SK-N-SH treated with all-trans-retinoic acid at 6 μM for 48 hours (cell line): ENCODE results near the gene FOXN1.

Experiments
- ATAC-seq: fragments of 200-7000 bp; cut with Tn5 transposase; 3 replicates; pipeline ENCODE4 v1.9.1; 2020; ENCODE audit warnings: mild to moderate bottlenecking, moderate library complexity
- ARNTL ChIP-seq: fragments of 450-650 bp; formaldehyde crosslinking; IDR thresholded peaks from 2 replicates; pipeline ENCODE4 v1.5.0; 2020; ENCODE audit warnings: low read depth, mild to moderate bottlenecking, moderate library complexity, borderline replicate concordance
- BACH2 ChIP-seq: fragments of 250-450 bp; sonication (Bioruptor Pico); IDR thresholded peaks from 2 replicates; pipeline ENCODE4 v1.9.0; 2021; ENCODE audit warnings: mild to moderate bottlenecking, borderline replicate concordance
- CSDC2 ChIP-seq: fragments of 250-450 bp; sonication (Bioruptor Pico); IDR thresholded peaks from 2 replicates; pipeline ENCODE4 v1.5.0; 2020; ENCODE audit warnings: mild to moderate bottlenecking, moderate library complexity
- ESRRG ChIP-seq: fragments of 250-450 bp; sonication (Bioruptor Pico); IDR thresholded peaks from 2 replicates; pipeline ENCODE4 v1.6.1; 2021; ENCODE audit warnings: mild to moderate bottlenecking
- GLIS3 ChIP-seq: fragments of 250-450 bp; sonication (Bioruptor Pico); IDR thresholded peaks from 2 replicates; pipeline ENCODE4 v1.5.0; 2020; ENCODE audit warnings: mild to moderate bottlenecking, moderate library complexity
- ISL1 ChIP-seq: fragments of 250-450 bp; sonication (Bioruptor Pico); IDR thresholded peaks from 2 replicates; pipeline ENCODE4 v2.1.2; 2022; ENCODE audit warnings: mild to moderate bottlenecking, moderate library complexity
- OSR1 ChIP-seq: fragments of 250-450 bp; sonication (Bioruptor Pico); IDR thresholded peaks from 2 replicates; pipeline ENCODE4 v1.8.0; 2022; ENCODE audit warnings: moderate library complexity, mild to moderate bottlenecking, inconsistent platforms
- PPARA ChIP-seq: fragments of 250-450 bp; sonication (Bioruptor Pico); IDR thresholded peaks from 2 replicates; pipeline ENCODE4 v1.5.0; 2020; ENCODE audit warnings: mild to moderate bottlenecking, borderline replicate concordance
- RARB ChIP-seq: fragments of 250-450 bp; sonication (Bioruptor Pico); IDR thresholded peaks from 2 replicates; pipeline ENCODE4 v1.8.0; 2021; ENCODE audit warnings: mild to moderate bottlenecking, moderate library complexity
- SNAI2 ChIP-seq: fragments of 250-450 bp; sonication (Bioruptor Pico); IDR thresholded peaks from 2 replicates; pipeline ENCODE4 v1.5.0; 2020; ENCODE audit warnings: mild to moderate bottlenecking, moderate library complexity
- TCF4 ChIP-seq: fragments of 250-450 bp; sonication (Bioruptor Pico); IDR thresholded peaks from 2 replicates; pipeline ENCODE4 v1.8.0; 2021; ENCODE audit warnings: mild to moderate bottlenecking, moderate library complexity, borderline replicate concordance
- TOX ChIP-seq: fragments of 250-450 bp; sonication (Bioruptor Pico); IDR thresholded peaks from 2 replicates; pipeline ENCODE4 v1.8.0; 2021; ENCODE audit warnings: mild to moderate bottlenecking, moderate library complexity, borderline replicate concordance
- ZC3H10 ChIP-seq: fragments of 250-450 bp; sonication (Bioruptor Pico); IDR thresholded peaks from 2 replicates; pipeline ENCODE4 v1.5.1; 2021; ENCODE audit warnings: mild to moderate bottlenecking, moderate library complexity
- ZFP3 ChIP-seq: fragments of 250-450 bp; sonication (Bioruptor Pico); IDR thresholded peaks from 2 replicates; pipeline ENCODE4 v1.5.0; 2020; ENCODE audit warnings: mild to moderate bottlenecking, moderate library complexity
- ZFP30 ChIP-seq: fragments of 450-650 bp; formaldehyde crosslinking; IDR thresholded peaks from 2 replicates; pipeline ENCODE4 v1.5.0; 2022; ENCODE audit warnings: mild to moderate bottlenecking, moderate library complexity
- ZNF565 ChIP-seq: fragments of 450-650 bp; formaldehyde crosslinking; conservative IDR thresholded peaks from 2 replicates; pipeline ENCODE4 v1.5.0; 2020; ENCODE audit warnings: low read depth, mild to moderate bottlenecking, moderate library complexity
- ZNF70 ChIP-seq: fragments of 450-650 bp; formaldehyde crosslinking; IDR thresholded peaks from 2 replicates; pipeline ENCODE4 v1.5.0; 2020; ENCODE audit warnings: mild to moderate bottlenecking, moderate library complexity
- ZNF8 ChIP-seq: fragments of 450-650 bp; formaldehyde crosslinking; IDR thresholded peaks from 2 replicates; pipeline ENCODE4 v1.5.0; 2020; ENCODE audit warnings: mild to moderate bottlenecking, moderate library complexity
- TF ChIP-seq, protein P1 (sequence below): fragments of 250-450 bp; sonication (Bioruptor Pico); IDR thresholded peaks from 2 replicates; pipeline ENCODE4 v1.8.0; 2020; ENCODE audit warnings: mild to moderate bottlenecking, moderate library complexity, borderline replicate concordance
- TF ChIP-seq, protein P2 (sequence below): fragments of 250-450 bp; sonication (Bioruptor Pico); IDR thresholded peaks from 2 replicates; pipeline ENCODE4 v1.5.1; 2021; ENCODE audit warnings: mild to moderate bottlenecking, moderate library complexity
- TF ChIP-seq, protein P3 (sequence below): fragments of 250-450 bp; sonication (Bioruptor Pico); IDR thresholded peaks from 2 replicates; pipeline ENCODE4 v1.5.1; 2020; ENCODE audit warnings: low read depth, mild to moderate bottlenecking, moderate library complexity
- TF ChIP-seq, protein P4 (sequence below): fragments of 250-450 bp; sonication (Bioruptor Pico); IDR thresholded peaks from 2 replicates; pipeline ENCODE4 v1.5.0; 2020; ENCODE audit warnings: mild to moderate bottlenecking, moderate library complexity
- TF ChIP-seq, protein P5 (sequence below): fragments of 250-450 bp; sonication (Bioruptor Pico); IDR thresholded peaks from 2 replicates; pipeline ENCODE4 v1.8.0; 2021; ENCODE audit warnings: low read depth, mild to moderate bottlenecking, moderate library complexity, borderline replicate concordance

FOXN1 gene

DNA sequence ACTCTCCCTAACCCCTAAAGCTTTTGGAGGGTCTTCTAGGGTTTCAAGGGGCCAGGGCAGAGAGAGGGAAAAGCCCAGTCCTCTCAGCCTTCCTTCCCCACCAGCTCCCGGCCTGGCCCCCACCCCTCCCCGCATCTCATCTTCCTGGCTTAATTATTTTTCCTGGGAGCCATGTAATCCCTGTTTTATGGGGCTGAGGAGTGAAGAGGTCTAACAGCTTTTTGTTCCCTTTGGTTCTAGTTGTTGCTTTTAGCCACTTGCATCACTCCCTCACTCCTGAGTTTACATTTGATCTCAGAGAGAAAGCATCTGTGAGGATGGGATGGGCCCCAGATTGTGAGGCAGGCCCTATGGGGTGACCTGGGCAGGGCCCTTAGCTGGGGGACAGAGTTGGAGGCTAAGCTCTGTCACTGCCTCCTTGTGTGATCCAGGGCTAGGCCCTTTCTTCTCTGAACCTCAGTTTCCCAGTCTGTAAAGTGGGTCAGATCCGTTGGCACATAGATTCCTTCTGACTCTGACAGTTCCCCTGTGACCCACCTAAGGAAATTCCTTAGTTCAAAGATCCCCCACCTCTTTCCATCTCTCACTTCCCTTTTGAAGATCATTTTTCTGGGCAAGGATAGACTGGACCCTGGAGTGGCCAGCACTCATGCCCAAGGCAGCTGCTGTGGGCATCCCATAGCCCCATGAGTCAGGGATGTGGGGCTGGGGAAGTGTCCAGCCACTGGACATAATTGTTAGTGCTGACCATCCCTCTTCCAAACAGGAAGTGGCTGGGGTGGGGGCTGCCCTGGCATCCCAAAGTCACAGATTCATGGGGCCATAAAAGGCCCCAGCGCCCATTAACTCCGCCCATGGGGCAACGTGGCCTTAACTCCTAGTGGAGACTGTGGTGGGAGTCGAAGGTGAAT, 26.2 kb downstream of the FOXN1 start:
- no peak for ATAC-seq
- TF ChIP-seq PPARA = no peak
- no peak for TF ChIP-seq ARNTL (CRISPR knock-in tag)
- TF ChIP-seq, protein P1, sequence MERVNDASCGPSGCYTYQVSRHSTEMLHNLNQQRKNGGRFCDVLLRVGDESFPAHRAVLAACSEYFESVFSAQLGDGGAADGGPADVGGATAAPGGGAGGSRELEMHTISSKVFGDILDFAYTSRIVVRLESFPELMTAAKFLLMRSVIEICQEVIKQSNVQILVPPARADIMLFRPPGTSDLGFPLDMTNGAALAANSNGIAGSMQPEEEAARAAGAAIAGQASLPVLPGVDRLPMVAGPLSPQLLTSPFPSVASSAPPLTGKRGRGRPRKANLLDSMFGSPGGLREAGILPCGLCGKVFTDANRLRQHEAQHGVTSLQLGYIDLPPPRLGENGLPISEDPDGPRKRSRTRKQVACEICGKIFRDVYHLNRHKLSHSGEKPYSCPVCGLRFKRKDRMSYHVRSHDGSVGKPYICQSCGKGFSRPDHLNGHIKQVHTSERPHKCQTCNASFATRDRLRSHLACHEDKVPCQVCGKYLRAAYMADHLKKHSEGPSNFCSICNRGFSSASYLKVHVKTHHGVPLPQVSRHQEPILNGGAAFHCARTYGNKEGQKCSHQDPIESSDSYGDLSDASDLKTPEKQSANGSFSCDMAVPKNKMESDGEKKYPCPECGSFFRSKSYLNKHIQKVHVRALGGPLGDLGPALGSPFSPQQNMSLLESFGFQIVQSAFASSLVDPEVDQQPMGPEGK (CRISPR knock-in tag) = no peak
- TF ChIP-seq, protein P2, sequence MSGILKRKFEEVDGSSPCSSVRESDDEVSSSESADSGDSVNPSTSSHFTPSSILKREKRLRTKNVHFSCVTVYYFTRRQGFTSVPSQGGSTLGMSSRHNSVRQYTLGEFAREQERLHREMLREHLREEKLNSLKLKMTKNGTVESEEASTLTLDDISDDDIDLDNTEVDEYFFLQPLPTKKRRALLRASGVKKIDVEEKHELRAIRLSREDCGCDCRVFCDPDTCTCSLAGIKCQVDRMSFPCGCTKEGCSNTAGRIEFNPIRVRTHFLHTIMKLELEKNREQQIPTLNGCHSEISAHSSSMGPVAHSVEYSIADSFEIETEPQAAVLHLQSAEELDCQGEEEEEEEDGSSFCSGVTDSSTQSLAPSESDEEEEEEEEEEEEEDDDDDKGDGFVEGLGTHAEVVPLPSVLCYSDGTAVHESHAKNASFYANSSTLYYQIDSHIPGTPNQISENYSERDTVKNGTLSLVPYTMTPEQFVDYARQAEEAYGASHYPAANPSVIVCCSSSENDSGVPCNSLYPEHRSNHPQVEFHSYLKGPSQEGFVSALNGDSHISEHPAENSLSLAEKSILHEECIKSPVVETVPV (CRISPR knock-in tag) = no peak
- no peak for TF ChIP-seq ZNF565
- TF ChIP-seq ISL1 (CRISPR knock-in tag) = no peak
- TF ChIP-seq TCF4 (CRISPR knock-in tag) = no peak
- TF ChIP-seq, protein P3, sequence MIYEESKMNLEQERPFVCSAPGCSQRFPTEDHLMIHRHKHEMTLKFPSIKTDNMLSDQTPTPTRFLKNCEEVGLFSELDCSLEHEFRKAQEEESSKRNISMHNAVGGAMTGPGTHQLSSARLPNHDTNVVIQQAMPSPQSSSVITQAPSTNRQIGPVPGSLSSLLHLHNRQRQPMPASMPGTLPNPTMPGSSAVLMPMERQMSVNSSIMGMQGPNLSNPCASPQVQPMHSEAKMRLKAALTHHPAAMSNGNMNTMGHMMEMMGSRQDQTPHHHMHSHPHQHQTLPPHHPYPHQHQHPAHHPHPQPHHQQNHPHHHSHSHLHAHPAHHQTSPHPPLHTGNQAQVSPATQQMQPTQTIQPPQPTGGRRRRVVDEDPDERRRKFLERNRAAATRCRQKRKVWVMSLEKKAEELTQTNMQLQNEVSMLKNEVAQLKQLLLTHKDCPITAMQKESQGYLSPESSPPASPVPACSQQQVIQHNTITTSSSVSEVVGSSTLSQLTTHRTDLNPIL (CRISPR knock-in tag) = no peak
- TF ChIP-seq ZFP3 (CRISPR knock-in tag) = no peak
- TF ChIP-seq, protein P4, sequence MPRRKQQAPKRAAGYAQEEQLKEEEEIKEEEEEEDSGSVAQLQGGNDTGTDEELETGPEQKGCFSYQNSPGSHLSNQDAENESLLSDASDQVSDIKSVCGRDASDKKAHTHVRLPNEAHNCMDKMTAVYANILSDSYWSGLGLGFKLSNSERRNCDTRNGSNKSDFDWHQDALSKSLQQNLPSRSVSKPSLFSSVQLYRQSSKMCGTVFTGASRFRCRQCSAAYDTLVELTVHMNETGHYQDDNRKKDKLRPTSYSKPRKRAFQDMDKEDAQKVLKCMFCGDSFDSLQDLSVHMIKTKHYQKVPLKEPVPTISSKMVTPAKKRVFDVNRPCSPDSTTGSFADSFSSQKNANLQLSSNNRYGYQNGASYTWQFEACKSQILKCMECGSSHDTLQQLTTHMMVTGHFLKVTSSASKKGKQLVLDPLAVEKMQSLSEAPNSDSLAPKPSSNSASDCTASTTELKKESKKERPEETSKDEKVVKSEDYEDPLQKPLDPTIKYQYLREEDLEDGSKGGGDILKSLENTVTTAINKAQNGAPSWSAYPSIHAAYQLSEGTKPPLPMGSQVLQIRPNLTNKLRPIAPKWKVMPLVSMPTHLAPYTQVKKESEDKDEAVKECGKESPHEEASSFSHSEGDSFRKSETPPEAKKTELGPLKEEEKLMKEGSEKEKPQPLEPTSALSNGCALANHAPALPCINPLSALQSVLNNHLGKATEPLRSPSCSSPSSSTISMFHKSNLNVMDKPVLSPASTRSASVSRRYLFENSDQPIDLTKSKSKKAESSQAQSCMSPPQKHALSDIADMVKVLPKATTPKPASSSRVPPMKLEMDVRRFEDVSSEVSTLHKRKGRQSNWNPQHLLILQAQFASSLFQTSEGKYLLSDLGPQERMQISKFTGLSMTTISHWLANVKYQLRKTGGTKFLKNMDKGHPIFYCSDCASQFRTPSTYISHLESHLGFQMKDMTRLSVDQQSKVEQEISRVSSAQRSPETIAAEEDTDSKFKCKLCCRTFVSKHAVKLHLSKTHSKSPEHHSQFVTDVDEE (CRISPR knock-in tag) = no peak
- TF ChIP-seq ZNF70 = no peak
- no peak for TF ChIP-seq ZNF8 (CRISPR knock-in tag)
- TF ChIP-seq, protein P5, sequence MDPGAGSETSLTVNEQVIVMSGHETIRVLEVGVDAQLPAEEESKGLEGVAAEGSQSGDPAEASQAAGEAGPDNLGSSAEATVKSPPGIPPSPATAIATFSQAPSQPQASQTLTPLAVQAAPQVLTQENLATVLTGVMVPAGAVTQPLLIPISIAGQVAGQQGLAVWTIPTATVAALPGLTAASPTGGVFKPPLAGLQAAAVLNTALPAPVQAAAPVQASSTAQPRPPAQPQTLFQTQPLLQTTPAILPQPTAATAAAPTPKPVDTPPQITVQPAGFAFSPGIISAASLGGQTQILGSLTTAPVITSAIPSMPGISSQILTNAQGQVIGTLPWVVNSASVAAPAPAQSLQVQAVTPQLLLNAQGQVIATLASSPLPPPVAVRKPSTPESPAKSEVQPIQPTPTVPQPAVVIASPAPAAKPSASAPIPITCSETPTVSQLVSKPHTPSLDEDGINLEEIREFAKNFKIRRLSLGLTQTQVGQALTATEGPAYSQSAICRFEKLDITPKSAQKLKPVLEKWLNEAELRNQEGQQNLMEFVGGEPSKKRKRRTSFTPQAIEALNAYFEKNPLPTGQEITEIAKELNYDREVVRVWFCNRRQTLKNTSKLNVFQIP (CRISPR knock-in tag) = no peak
- TF ChIP-seq GLIS3 (CRISPR knock-in tag) = no peak
- TF ChIP-seq BACH2 (CRISPR knock-in tag) = no peak
- TF ChIP-seq CSDC2 (CRISPR knock-in tag) = no peak

DNA sequence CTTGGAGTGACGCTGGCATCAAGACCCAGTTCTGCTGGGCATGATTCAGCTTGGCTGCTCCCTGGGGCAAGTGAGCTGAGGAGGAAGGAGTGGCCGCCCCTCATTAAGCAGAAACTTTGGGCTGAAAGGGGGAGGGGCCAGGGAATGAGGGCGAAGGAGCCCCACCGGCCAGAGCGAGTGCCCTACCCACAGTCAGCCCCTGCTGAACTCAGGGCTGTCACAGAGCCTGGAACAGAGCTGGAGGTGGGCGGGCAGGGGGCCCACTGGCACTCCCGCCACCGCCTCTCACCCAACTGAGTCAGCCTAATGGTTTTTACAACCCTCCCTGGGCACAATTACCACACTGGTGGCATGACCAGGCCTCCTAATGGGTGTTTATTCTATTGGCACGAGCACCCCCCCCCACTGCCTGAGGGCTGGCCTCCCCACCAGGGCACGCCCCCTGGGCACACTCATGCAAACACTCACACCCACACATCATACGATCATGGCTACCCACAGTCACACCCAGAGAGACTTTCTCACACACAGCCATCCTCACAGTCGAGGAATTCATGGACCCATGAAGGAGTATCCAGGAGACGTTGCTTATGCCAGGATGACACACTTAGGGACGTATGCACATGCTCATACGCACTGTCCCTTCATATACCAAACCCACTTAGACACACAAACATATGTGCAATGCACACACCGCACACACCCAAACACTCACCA, 27.1 kb downstream of the FOXN1 start:
- TF ChIP-seq OSR1 (CRISPR knock-in tag) = no peak
- no peak for TF ChIP-seq SNAI2 (CRISPR knock-in tag)
- TF ChIP-seq CSDC2 (CRISPR knock-in tag) = no peak
- TF ChIP-seq PPARA = no peak
- TF ChIP-seq TOX (CRISPR knock-in tag) = no peak
- TF ChIP-seq RARB (CRISPR knock-in tag) = no peak
- TF ChIP-seq ZNF8 (CRISPR knock-in tag) = no peak
- no peak for TF ChIP-seq ZNF70
- TF ChIP-seq ZC3H10 (CRISPR knock-in tag) = no peak
- TF ChIP-seq ZNF565 = no peak
- TF ChIP-seq, protein P4 (CRISPR knock-in tag) = no peak
- TF ChIP-seq BACH2 (CRISPR knock-in tag) = no peak
- TF ChIP-seq GLIS3 (CRISPR knock-in tag) = no peak
- TF ChIP-seq ZFP30 (CRISPR knock-in tag) = no peak
- TF ChIP-seq ESRRG (CRISPR knock-in tag) = no peak
- TF ChIP-seq, protein P1 (CRISPR knock-in tag) = no peak
- no peak for TF ChIP-seq ZFP3 (CRISPR knock-in tag)
- ATAC-seq = no peak
